Tibial nerve (tissue), 4 donors: Measurements from ENCODE around the gene NDUFA1. TPM values are rescaled to one million over a fixed set of nuclear protein-coding genes. Genes with fewer than 3 reads are reported as not detected.
"Not testable (repeated sequence)": the region's sequence is repeated elsewhere in the genome, so short reads cannot be mapped to it uniquely, and the experiment has no call there.

Experiments
- DNase-seq, 2 donors: peaks; one replicate each; pipeline ENCODE4 v3.0.0-alpha.2; 2019; ENCODE audit warnings: low spot score in 2 of 2
- H3K27ac ChIP-seq, 4 donors: fragments of 200-600 bp; sonication (generic) in 3 of 4; one replicate each; pipeline ENCODE4 v1.5.1; 2017 to 2019; ENCODE audit warnings: mild to moderate bottlenecking in 1 of 4
- H3K27me3 ChIP-seq, 2 donors: fragments of 200-600 bp; sonication (generic) in 1 of 2; one replicate each; pipeline versions ENCODE4 v1.5.1 to v1.6.0; 2017 to 2019
- H3K36me3 ChIP-seq, 3 donors: fragments of 200-600 bp; sonication (generic); one replicate each; pipeline ENCODE4 v1.5.1; 2018 to 2019
- H3K4me1 ChIP-seq, 4 donors: fragments of 200-600 bp; sonication (generic) in 3 of 4; one replicate each; pipeline ENCODE4 v1.5.1; 2017 to 2019
- H3K4me3 ChIP-seq, 4 donors: fragments of 200-600 bp; sonication (generic) in 3 of 4; one replicate each; pipeline ENCODE4 v1.5.1; 2017 to 2019; ENCODE audit warnings: mild to moderate bottlenecking in 1 of 4, moderate library complexity in 1 of 4
- H3K9me3 ChIP-seq, 4 donors: fragments of 200-600 bp; sonication (generic) in 3 of 4; one replicate each; pipeline ENCODE4 v1.5.1; 2017 to 2019
- CTCF ChIP-seq, 5 experiments: fragments of 200-600 bp in 3 of 5; fragments of 450-650 bp in 2 of 5; sonication (generic) in 3 of 5; IDR thresholded peaks; one replicate each; pipeline ENCODE4 v1.5.1; 2016 to 2019; ENCODE audit warnings: antibody characterized with exemption in 5 of 5, mild to moderate bottlenecking in 3 of 5, moderate library complexity in 2 of 5
- EP300 ChIP-seq, 2 donors: sonication (generic); formaldehyde crosslinking; IDR thresholded peaks; one replicate each; pipeline ENCODE4 v1.6.1; 2017; ENCODE audit warnings: antibody characterized with exemption in 2 of 2, mild to moderate bottlenecking in 1 of 2
- POLR2A ChIP-seq, 2 donors: fragments of 450-650 bp; IDR thresholded peaks; one replicate each; pipeline ENCODE4 v1.6.1; 2017; ENCODE audit warnings: antibody characterized with exemption in 2 of 2, mild to moderate bottlenecking in 2 of 2, moderate library complexity in 2 of 2
- WGBS, 2 donors: methylation state at CpG; one replicate each; pipeline ENCODE4 v1.1.5; 2018; 5-methylcytosine and 5-hydroxymethylcytosine counted together
- total RNA-seq, 4 donors: library from RNA; depleted of rRNA; stranded (reverse); fragments of >200 nt; gene quantifications; one replicate each; pipeline ENCODE4 v1.1.0, GENCODE V29; 2016

The NDUFA1 gene
- total RNA-seq: 10 to 100 TPM; 36.3 to 50.9 (median 42.7) TPM

GRCh38 chrX:119871599-119872395 is at the start of gene NDUFA1, which contains the start of gene RNF113A:
TSS of gene NDUFA1 (plus strand) at chrX:119871832. CDS start at chrX:119871912, 80 bp downstream.
TSS of gene RNF113A (minus strand) at chrX:119871733. CDS start at chrX:119871613, 120 bp downstream.
- Histone ChIP-seq H3K4me1 (peaks cover 0 to 23% (median 0%) of the 10 kb centered on the region in 4 donors), H3K27ac (peak within 1 kb of the TSS; percentile 44 to 96 (median 94)), H3K9me3 (no peaks in the 10 kb centered on the region), H3K4me3 (peak within 1 kb of the TSS; percentile 42 to 67 (median 64)), H3K36me3 (peaks cover 0 to 11% (median 0%) of the 10 kb centered on the region in 3 donors), H3K27me3 (no peaks in the 10 kb centered on the region)
- TF ChIP-seq POLR2A (IDR thresholded peaks at IDR 0.05) (peak in 1 of 2 donors; percentile 56), EP300 (IDR thresholded peaks at IDR 0.05) (peak in 1 of 2 donors; percentile 83), CTCF (IDR thresholded peaks at IDR 0.05) (no peak)
- 1 to 51% methylated on average over 27 to 57 of the region's 62 CpGs for WGBS, 2 donors
- DNase-seq: peak; percentile 60 to 64

- H3K4me1 ChIP-seq, H3K36me3 ChIP-seq, H3K27ac ChIP-seq, H3K4me3 ChIP-seq, H3K9me3 ChIP-seq, H3K27me3 ChIP-seq, DNase-seq: not testable (repeated sequence)
- 78 to 88% methylated on average over 2 of the region's 5 CpGs for WGBS, 2 donors
These were observed 47.4 kb upstream of the NDUFA1 start for GRCh38 chrX:119824221-119824620.

GRCh38 chrX:119826399-119826959 is 45.2 kb upstream of the NDUFA1 start:
- TF ChIP-seq EP300 (IDR thresholded peaks at IDR 0.05) (peak in 1 of 2 donors; percentile 25), POLR2A (IDR thresholded peaks at IDR 0.05) (no peak), CTCF (IDR thresholded peaks at IDR 0.05) (no peak)

GRCh38 chrX:119828446-119828845 is 43.2 kb upstream of the NDUFA1 start:
- no peak for DNase-seq
- no peaks in the 10 kb centered on the region for H3K27me3 ChIP-seq
- peaks cover 0 to 38% (median 0%) of the 10 kb centered on the region in 3 donors for H3K36me3 ChIP-seq
- no peak overlapping the region for H3K4me3 ChIP-seq
- WGBS, 2 donors: 89 to 90% methylated on average over 5 of the region's 5 CpGs
- TF ChIP-seq POLR2A (IDR thresholded peaks at IDR 0.05) (no peak), EP300 (IDR thresholded peaks at IDR 0.05) (no peak)
- H3K4me1 ChIP-seq: no peaks in the 10 kb centered on the region
- no peak overlapping the region for H3K27ac ChIP-seq
- no peaks in the 10 kb centered on the region for H3K9me3 ChIP-seq

More at GRCh38 chrX:119826399-119826959, 45.2 kb upstream of the NDUFA1 start:
- Histone ChIP-seq H3K4me3 (no peak overlapping the region), H3K27ac (peak overlapping the region in 2 of 4 donors; percentile 41 to 43), H3K27me3 (no peaks in the 10 kb centered on the region), H3K4me1 (no peaks in the 10 kb centered on the region), H3K36me3 (peaks cover 0 to 19% (median 0%) of the 10 kb centered on the region in 3 donors), H3K9me3 (no peaks in the 10 kb centered on the region)
- DNase-seq: peak in 1 of 2 donors; percentile 23
- WGBS, 2 donors: 31 to 57% methylated on average over 7 of the region's 7 CpGs

- 80 to 83% methylated on average over 3 of the region's 3 CpGs for WGBS, 2 donors
These were observed 37.7 kb upstream of the NDUFA1 start for GRCh38 chrX:119833905-119834304.

More at GRCh38 chrX:119833905-119834304, 37.7 kb upstream of the NDUFA1 start:
- DNase-seq: no peak
- no peaks in the 10 kb centered on the region for H3K9me3 ChIP-seq
- H3K27me3 ChIP-seq: no peaks in the 10 kb centered on the region
- no peak for TF ChIP-seq POLR2A (IDR thresholded peaks at IDR 0.05)
- TF ChIP-seq CTCF (IDR thresholded peaks at IDR 0.05): no peak
- TF ChIP-seq EP300 (IDR thresholded peaks at IDR 0.05): no peak
- no peak overlapping the region for H3K27ac ChIP-seq
- H3K36me3 ChIP-seq: peaks cover 0 to 81% (median 0%) of the 10 kb centered on the region in 3 donors
- H3K4me1 ChIP-seq: no peaks in the 10 kb centered on the region
- H3K4me3 ChIP-seq: no peak overlapping the region
